Measurements from ENCODE around the gene COL5A1.

COL5A1 gene

GRCh38 chr9:134880484-134881312 is 239.1 kb downstream of the COL5A1 start, which contains the start of gene FCN2:
Gene FCN2, plus strand, starts transcription at chr9:134880810. Its CDS starts 12 bp downstream, at chr9:134880822.
- no peak within 1 kb of the TSS for H3K4me3 ChIP-seq (ENCODE audit: low read length)
- no peak for DNase-seq (ENCODE audit: low read depth)
- TF ChIP-seq, protein P1, sequence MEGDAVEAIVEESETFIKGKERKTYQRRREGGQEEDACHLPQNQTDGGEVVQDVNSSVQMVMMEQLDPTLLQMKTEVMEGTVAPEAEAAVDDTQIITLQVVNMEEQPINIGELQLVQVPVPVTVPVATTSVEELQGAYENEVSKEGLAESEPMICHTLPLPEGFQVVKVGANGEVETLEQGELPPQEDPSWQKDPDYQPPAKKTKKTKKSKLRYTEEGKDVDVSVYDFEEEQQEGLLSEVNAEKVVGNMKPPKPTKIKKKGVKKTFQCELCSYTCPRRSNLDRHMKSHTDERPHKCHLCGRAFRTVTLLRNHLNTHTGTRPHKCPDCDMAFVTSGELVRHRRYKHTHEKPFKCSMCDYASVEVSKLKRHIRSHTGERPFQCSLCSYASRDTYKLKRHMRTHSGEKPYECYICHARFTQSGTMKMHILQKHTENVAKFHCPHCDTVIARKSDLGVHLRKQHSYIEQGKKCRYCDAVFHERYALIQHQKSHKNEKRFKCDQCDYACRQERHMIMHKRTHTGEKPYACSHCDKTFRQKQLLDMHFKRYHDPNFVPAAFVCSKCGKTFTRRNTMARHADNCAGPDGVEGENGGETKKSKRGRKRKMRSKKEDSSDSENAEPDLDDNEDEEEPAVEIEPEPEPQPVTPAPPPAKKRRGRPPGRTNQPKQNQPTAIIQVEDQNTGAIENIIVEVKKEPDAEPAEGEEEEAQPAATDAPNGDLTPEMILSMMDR (conservative IDR thresholded peaks at IDR 0.05; ENCODE audit: low read depth, low read length), result no peak

GRCh38 chr9:134881313-134881670 is 239.7 kb downstream of the COL5A1 start:
- no peak for DNase-seq (ENCODE audit: low read depth)
- H3K4me3 ChIP-seq (ENCODE audit: low read length), result no peak overlapping the region
- TF ChIP-seq, protein P1 (conservative IDR thresholded peaks at IDR 0.05; ENCODE audit: low read depth, low read length), result no peak

GRCh38 chr9:134882204-134882785 is 240.7 kb downstream of the COL5A1 start:
- TF ChIP-seq, protein P1 (conservative IDR thresholded peaks at IDR 0.05; ENCODE audit: low read depth, low read length), result no peak
- no peak for DNase-seq (ENCODE audit: low read depth)
- H3K4me3 ChIP-seq (ENCODE audit: low read length), result no peak overlapping the region

- no peak overlapping the region for H3K4me3 ChIP-seq (ENCODE audit: low read length)
- no peak for DNase-seq (ENCODE audit: low read depth)
- TF ChIP-seq, protein P1 (conservative IDR thresholded peaks at IDR 0.05; ENCODE audit: low read depth, low read length), result no peak
Observed at GRCh38 chr9:134883040-134883782, 241.6 kb downstream of the COL5A1 start.

GRCh38 chr9:134884492-134884891 is 242.9 kb downstream of the COL5A1 start:
- no peak for DNase-seq (ENCODE audit: low read depth)
- H3K4me3 ChIP-seq (ENCODE audit: low read length), result no peak overlapping the region
- TF ChIP-seq, protein P1 (conservative IDR thresholded peaks at IDR 0.05; ENCODE audit: low read depth, low read length), result no peak

- H3K4me3 ChIP-seq (ENCODE audit: low read length), result no peak overlapping the region
- no peak for DNase-seq (ENCODE audit: low read depth)
- TF ChIP-seq, protein P1 (conservative IDR thresholded peaks at IDR 0.05; ENCODE audit: low read depth, low read length), result no peak
Observed at GRCh38 chr9:134885001-134885678, 243.5 kb downstream of the COL5A1 start.
